H7 (cell line): ENCODE results near the gene EIPR1. TPM values are rescaled to one million over a fixed set of nuclear protein-coding genes. Genes with fewer than 3 reads are reported as not detected.

Experiments used
- DNase-seq: peaks from one replicate; pipeline ENCODE4 v3.0.0; 2012
- H3K27me3 ChIP-seq: 2 replicates; pipeline ENCODE4 v1.6.0; 2011; ENCODE audit warnings: mild to moderate bottlenecking, low read length; ENCODE audit not compliant: control insufficient read depth, insufficient read depth
- H3K36me3 ChIP-seq: replicated peaks from 2 replicates; pipeline ENCODE4 v1.5.1; 2011; ENCODE audit warnings: low read length; ENCODE audit not compliant: control insufficient read depth, insufficient read depth
- H3K4me3 ChIP-seq: 2 replicates; pipeline ENCODE4 v1.5.1; 2011; ENCODE audit warnings: low read depth, mild to moderate bottlenecking, control low read depth, low read length, moderate library complexity; ENCODE audit not compliant: insufficient read depth
- total RNA-seq: library from RNA; depleted of rRNA; stranded (reverse); fragments of >200 nt; shearing (Covaris generic); gene quantifications from 2 replicates; pipeline ENCODE4 v1.2.3, GENCODE V29; 2014

Gene EIPR1
- total RNA-seq, 1 experiment from 2014 or later, result 60.4 TPM

GRCh38 chr2:3249476-3249962 is 128.1 kb downstream of the EIPR1 start:
- Histone ChIP-seq H3K4me3 (no peak overlapping the region), H3K36me3 (no peaks in the 10 kb centered on the region; the same call in 1 of the 2 replicates), H3K27me3 (no peaks in the 10 kb centered on the region)
- no peak for DNase-seq

GRCh38 chr2:3248754-3249475 is 128.7 kb downstream of the EIPR1 start:
- H3K27me3 ChIP-seq, result no peaks in the 10 kb centered on the region
- H3K36me3 ChIP-seq, result no peaks in the 10 kb centered on the region; the same call in 1 of the 2 replicates
- DNase-seq, result no peak
- H3K4me3 ChIP-seq, result no peak overlapping the region

GRCh38 chr2:3246928-3247714 is 130.5 kb downstream of the EIPR1 start:
- no peaks in the 10 kb centered on the region for H3K27me3 ChIP-seq
- H3K36me3 ChIP-seq, result no peaks in the 10 kb centered on the region; the same call in 1 of the 2 replicates
- H3K4me3 ChIP-seq, result no peak overlapping the region
- DNase-seq, result no peak

- H3K4me3 ChIP-seq, result no peak overlapping the region
- no peaks in the 10 kb centered on the region for H3K27me3 ChIP-seq
- DNase-seq, result no peak
- H3K36me3 ChIP-seq, result no peaks in the 10 kb centered on the region; the same call in 1 of the 2 replicates
These were observed 131.2 kb downstream of the EIPR1 start for GRCh38 chr2:3246406-3246805.

GRCh38 chr2:3244486-3244885 is 133.1 kb downstream of the EIPR1 start:
- no peak for DNase-seq

GRCh38 chr2:3243804-3244203 is 133.8 kb downstream of the EIPR1 start:
- Histone ChIP-seq H3K4me3 (no peak overlapping the region), H3K27me3 (no peaks in the 10 kb centered on the region), H3K36me3 (no peaks in the 10 kb centered on the region)
- peak; percentile 68 for DNase-seq

More at GRCh38 chr2:3244486-3244885, 133.1 kb downstream of the EIPR1 start:
- H3K36me3 ChIP-seq, result no peaks in the 10 kb centered on the region
- no peaks in the 10 kb centered on the region for H3K27me3 ChIP-seq
- no peak overlapping the region for H3K4me3 ChIP-seq

GRCh38 chr2:3242747-3243369 is 134.8 kb downstream of the EIPR1 start:
- no peak for DNase-seq
- Histone ChIP-seq H3K27me3 (no peaks in the 10 kb centered on the region), H3K36me3 (no peaks in the 10 kb centered on the region), H3K4me3 (no peak overlapping the region)

GRCh38 chr2:3241971-3242746 is 135.5 kb downstream of the EIPR1 start:
- Histone ChIP-seq H3K4me3 (no peak overlapping the region), H3K27me3 (no peaks in the 10 kb centered on the region), H3K36me3 (no peaks in the 10 kb centered on the region)
- DNase-seq, result no peak

- Histone ChIP-seq H3K4me3 (no peak overlapping the region), H3K27me3 (no peaks in the 10 kb centered on the region), H3K36me3 (no peaks in the 10 kb centered on the region)
- no peak for DNase-seq
These were observed 138.4 kb downstream of the EIPR1 start for GRCh38 chr2:3238951-3239841.

GRCh38 chr2:3236300-3237045 is 141.1 kb downstream of the EIPR1 start:
- H3K36me3 ChIP-seq, result no peaks in the 10 kb centered on the region; the same call in 1 of the 2 replicates
- no peak for DNase-seq
- no peaks in the 10 kb centered on the region for H3K27me3 ChIP-seq
- no peak overlapping the region for H3K4me3 ChIP-seq

- DNase-seq, result no peak
- Histone ChIP-seq H3K27me3 (no peaks in the 10 kb centered on the region), H3K4me3 (no peak overlapping the region), H3K36me3 (no peaks in the 10 kb centered on the region; the same call in 1 of the 2 replicates)
These were observed 143.7 kb downstream of the EIPR1 start for GRCh38 chr2:3233877-3234276.

- Histone ChIP-seq H3K27me3 (no peaks in the 10 kb centered on the region), H3K4me3 (no peak overlapping the region), H3K36me3 (no peaks in the 10 kb centered on the region; the same call in 1 of the 2 replicates)
- DNase-seq, result no peak
These were observed 148.4 kb downstream of the EIPR1 start for GRCh38 chr2:3229221-3229620.

- DNase-seq, result no peak
- H3K4me3 ChIP-seq, result no peak overlapping the region
- H3K36me3 ChIP-seq, result no peaks in the 10 kb centered on the region
- no peaks in the 10 kb centered on the region for H3K27me3 ChIP-seq
These were observed 152.9 kb downstream of the EIPR1 start for GRCh38 chr2:3224681-3225080.
